OCI-M2 (cell line): ENCODE data around the gene ITPR2.
"Not testable (repeated sequence)": the region's sequence is repeated elsewhere in the genome, so short reads cannot be mapped to it uniquely, and the experiment has no call there.

Experiments used
- DNase-seq: peaks from one replicate; lab custom pipeline; 2025; ENCODE audit not compliant: unreplicated experiment; lab: John Stamatoyannopoulos, UW

Gene ITPR2

GRCh38 chr12:26767116-26767515, 65.9 kb downstream of the ITPR2 start:
- DNase-seq: no peak

GRCh38 chr12:26762186-26762585, 70.8 kb downstream of the ITPR2 start:
- DNase-seq: no peak

- no peak for DNase-seq
Observed at GRCh38 chr12:26761775-26762174, 71.2 kb downstream of the ITPR2 start.

- no peak for DNase-seq
Observed at GRCh38 chr12:26760657-26761293, 72.2 kb downstream of the ITPR2 start.

GRCh38 chr12:26755362-26755761, 77.6 kb downstream of the ITPR2 start:
- not testable (repeated sequence) for DNase-seq

GRCh38 chr12:26754148-26754547, 78.8 kb downstream of the ITPR2 start:
- DNase-seq: no peak

- no peak for DNase-seq
Observed at GRCh38 chr12:26751179-26751578, 81.8 kb downstream of the ITPR2 start.

GRCh38 chr12:26750531-26751175, 82.3 kb downstream of the ITPR2 start:
- no peak for DNase-seq

- no peak for DNase-seq
Observed at GRCh38 chr12:26749781-26750180, 83.2 kb downstream of the ITPR2 start.

- DNase-seq: no peak
Observed at GRCh38 chr12:26748741-26749431, 84.1 kb downstream of the ITPR2 start.

- DNase-seq: no peak
Observed at GRCh38 chr12:26748412-26748740, 84.6 kb downstream of the ITPR2 start.

- no peak for DNase-seq
Observed at GRCh38 chr12:26746121-26746714, 86.8 kb downstream of the ITPR2 start.

- DNase-seq: no peak
Observed at GRCh38 chr12:26744697-26745440, 88.1 kb downstream of the ITPR2 start.

GRCh38 chr12:26744042-26744626, 88.9 kb downstream of the ITPR2 start:
- DNase-seq: no peak

GRCh38 chr12:26741584-26742227, 91.3 kb downstream of the ITPR2 start:
- no peak for DNase-seq

- no peak for DNase-seq
Observed at GRCh38 chr12:26740991-26741390, 92.0 kb downstream of the ITPR2 start.

- no peak for DNase-seq
Observed at GRCh38 chr12:26740348-26740747, 92.6 kb downstream of the ITPR2 start.

GRCh38 chr12:26737487-26738030, 95.4 kb downstream of the ITPR2 start:
- no peak for DNase-seq

GRCh38 chr12:26736563-26737486, 96.2 kb downstream of the ITPR2 start:
- no peak for DNase-seq
